Inferior parietal cortex (tissue), 1 donor: ENCODE measurements around the gene RANGAP1.
A peak's percentile ranks its signal among the peaks of the same experiment; 100 is the strongest.

ENCODE experiments used
- DNase-seq: peaks from one replicate; pipeline ENCODE4 v3.0.0-alpha.2; 2016; ENCODE audit errors: extremely low spot score

Gene RANGAP1

GRCh38 chr22:41197038-41197972 is 88.7 kb downstream of the RANGAP1 start:
- DNase-seq, result peak; percentile 81
